K562 (cell line): ENCODE data around the gene ATP7B. TPM values are rescaled to one million over a fixed set of nuclear protein-coding genes. Genes with fewer than 3 reads are reported as not detected.

Experiments
- CREB1 ChIP-seq, 2 experiments: sonication (generic) in 1 of 2; formaldehyde crosslinking in 1 of 2; IDR thresholded peaks; 2 replicates each; pipeline versions ENCODE4 v1.6.1 to v1.8.0; 2012 to 2022; ENCODE audit warnings: inconsistent platforms in 1 of 2, mild to moderate bottlenecking in 1 of 2, missing genetic modification reagents in 1 of 2, moderate library complexity in 1 of 2
- CREM ChIP-seq: IDR thresholded peaks from 2 replicates; pipeline ENCODE4 v1.6.1; 2014; ENCODE audit warnings: antibody characterized with exemption, low read depth
- FOS ChIP-seq: IDR thresholded peaks from 3 replicates; pipeline ENCODE4 v1.6.1; 2011; ENCODE audit not compliant: insufficient read length; ENCODE audit errors: extremely low read depth
- GATAD2A ChIP-seq: fragments of 450-650 bp; IDR thresholded peaks from 2 replicates; pipeline ENCODE4 v1.6.1; 2017
- HCFC1 ChIP-seq: IDR thresholded peaks from 2 replicates; pipeline ENCODE4 v1.6.1; 2012; ENCODE audit warnings: low read depth, low read length, improper control_type of control experiment
- HNRNPL ChIP-seq: fragments of 200-400 bp; formaldehyde crosslinking; IDR thresholded peaks from 2 replicates; pipeline ENCODE4 v1.6.1; 2017; ENCODE audit warnings: low read depth, mild to moderate bottlenecking, low read length
- HNRNPLL ChIP-seq: fragments of 200-400 bp; formaldehyde crosslinking; IDR thresholded peaks from 2 replicates; pipeline ENCODE4 v1.6.1; 2017; ENCODE audit warnings: low read length, low read depth, mild to moderate bottlenecking; ENCODE audit not compliant: poor library complexity, severe bottlenecking
- PHF20 ChIP-seq: fragments of 450-650 bp; IDR thresholded peaks from 2 replicates; pipeline ENCODE4 v1.6.1; 2018; ENCODE audit not compliant: partially characterized antibody
- RFX5 ChIP-seq: IDR thresholded peaks from 2 replicates; pipeline ENCODE4 v1.6.1; 2011; ENCODE audit warnings: low read depth, mild to moderate bottlenecking, improper control_type of control experiment, low read length
- SAFB ChIP-seq: fragments of 200-400 bp; formaldehyde crosslinking; IDR thresholded peaks from 2 replicates; pipeline ENCODE4 v1.6.1; 2017; ENCODE audit warnings: low read depth, low read length, borderline replicate concordance
- SREBF2 ChIP-seq: sonication (generic); formaldehyde crosslinking; IDR thresholded peaks from 2 replicates; pipeline ENCODE4 v1.4.0; 2020; ENCODE audit warnings: mild to moderate bottlenecking, missing genetic modification reagents
- TAF15 ChIP-seq: fragments of 200-400 bp; formaldehyde crosslinking; IDR thresholded peaks from 2 replicates; pipeline ENCODE4 v1.6.1; 2017; ENCODE audit warnings: mild to moderate bottlenecking, low read depth, low read length, moderate library complexity
- ZBTB1 ChIP-seq: sonication (generic); formaldehyde crosslinking; IDR thresholded peaks from 2 replicates; pipeline ENCODE4 v1.8.1; 2023; ENCODE audit warnings: missing genetic modification reagents, low read depth, mild to moderate bottlenecking, borderline replicate concordance
- ZNF217 ChIP-seq: sonication (generic); formaldehyde crosslinking; IDR thresholded peaks from 2 replicates; pipeline ENCODE4 v1.8.0; 2022; ENCODE audit warnings: mild to moderate bottlenecking, missing genetic modification reagents
- ZNF408 ChIP-seq: fragments of 250-450 bp; sonication (Bioruptor Pico); IDR thresholded peaks from 2 replicates; pipeline ENCODE4 v1.4.0; 2020; ENCODE audit warnings: low read depth, mild to moderate bottlenecking, moderate library complexity
- polyA plus RNA-seq, 8 experiments: library from polyadenylated mRNA; depleted of rRNA in 4 of 8; stranded (reverse) in 5 of 8; unstranded in 3 of 8; fragments of >200 nt; fragmentation: Nextera tagmentation in 2 of 8; fragmentation: Illumina TruSeq in 1 of 8; extraction: Ambion mirVana in 2 of 8; extraction: Trizol in 1 of 8; gene quantifications; 2 replicates each; pipeline versions ENCODE4 v1.2.1 to v1.2.3, GENCODE V29; 2011 to 2014; ENCODE audit warnings: inconsistent platforms in 1 of 8, missing spikeins in 1 of 8
- total RNA-seq, 7 experiments: library from RNA; depleted of rRNA in 6 of 7; stranded (reverse); fragments of >200 nt in 6 of 7; fragmentation: Illumina TruSeq in 2 of 7; extraction: Trizol in 2 of 7; gene quantifications; 2 replicates each; pipeline versions ENCODE4 v1.2.1 to v1.2.3, GENCODE V29; 2011 to 2021; ENCODE audit warnings: low replicate concordance in 1 of 7
- TF ChIP-seq, protein P1 (sequence below): fragments of 450-650 bp; IDR thresholded peaks from 2 replicates; pipeline ENCODE4 v1.7.0; 2016; ENCODE audit warnings: borderline replicate concordance
- TF ChIP-seq, protein P2 (sequence below): fragments of 450-650 bp; IDR thresholded peaks from 2 replicates; pipeline ENCODE4 v1.6.1; 2014; ENCODE audit warnings: low read depth, mild to moderate bottlenecking, moderate library complexity, borderline replicate concordance

ATP7B gene
- total and polyA plus RNA-seq, 9 of the 15 experiments (the other 6 are each of a cell fraction or from before 2014, with no cell fraction given) = 1.1 to 20.4 (median 8.5) TPM

DNA sequence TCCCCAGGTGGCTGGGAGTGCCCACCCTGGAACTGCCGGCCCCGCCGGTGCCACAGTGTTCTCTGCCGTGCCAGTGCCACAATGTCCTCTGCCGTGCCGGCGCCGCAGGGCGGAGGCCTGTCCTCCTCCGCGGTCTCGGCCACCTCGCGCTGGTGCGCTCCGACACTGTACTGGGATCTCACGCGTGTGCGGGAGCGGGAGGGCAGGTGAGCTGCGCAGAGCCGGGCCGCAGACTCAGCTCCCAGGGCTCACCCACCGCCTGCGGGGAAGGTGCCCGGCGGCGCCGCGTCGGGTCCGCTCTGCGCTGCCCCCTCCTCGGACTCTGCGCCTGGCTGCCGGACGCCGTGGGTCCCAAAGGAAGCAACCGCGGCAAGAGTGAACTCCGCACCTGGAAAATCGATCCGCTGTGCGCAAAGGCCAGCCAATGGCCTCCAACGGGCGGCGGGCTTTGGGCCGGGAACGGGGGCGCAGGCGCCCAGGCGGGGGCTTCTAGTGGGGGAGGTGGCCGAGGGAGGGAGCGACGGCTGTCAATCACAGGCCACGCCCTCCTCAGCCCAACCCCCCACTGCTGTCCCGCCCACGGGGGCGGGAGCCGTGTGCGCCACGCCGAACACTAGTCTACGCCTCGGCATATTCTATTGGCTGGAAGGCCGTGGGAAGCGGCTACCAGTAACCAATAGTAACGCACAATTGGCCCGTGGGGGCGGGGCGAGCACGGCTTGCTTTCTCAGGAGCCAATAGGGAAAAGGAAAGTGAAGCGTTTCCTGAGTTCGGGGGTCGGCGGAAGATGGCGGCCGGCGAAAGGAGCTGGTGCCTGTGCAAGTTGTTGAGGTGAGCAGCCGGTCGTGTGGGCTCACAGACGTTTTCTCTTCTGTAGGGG is 622 bp upstream of the ATP7B start, which contains the start of gene ALG11 (continued):
- TF ChIP-seq, protein P1, sequence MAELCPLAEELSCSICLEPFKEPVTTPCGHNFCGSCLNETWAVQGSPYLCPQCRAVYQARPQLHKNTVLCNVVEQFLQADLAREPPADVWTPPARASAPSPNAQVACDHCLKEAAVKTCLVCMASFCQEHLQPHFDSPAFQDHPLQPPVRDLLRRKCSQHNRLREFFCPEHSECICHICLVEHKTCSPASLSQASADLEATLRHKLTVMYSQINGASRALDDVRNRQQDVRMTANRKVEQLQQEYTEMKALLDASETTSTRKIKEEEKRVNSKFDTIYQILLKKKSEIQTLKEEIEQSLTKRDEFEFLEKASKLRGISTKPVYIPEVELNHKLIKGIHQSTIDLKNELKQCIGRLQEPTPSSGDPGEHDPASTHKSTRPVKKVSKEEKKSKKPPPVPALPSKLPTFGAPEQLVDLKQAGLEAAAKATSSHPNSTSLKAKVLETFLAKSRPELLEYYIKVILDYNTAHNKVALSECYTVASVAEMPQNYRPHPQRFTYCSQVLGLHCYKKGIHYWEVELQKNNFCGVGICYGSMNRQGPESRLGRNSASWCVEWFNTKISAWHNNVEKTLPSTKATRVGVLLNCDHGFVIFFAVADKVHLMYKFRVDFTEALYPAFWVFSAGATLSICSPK = no peak
- TF ChIP-seq RFX5 (no peak), ZBTB1 (CRISPR knock-in tag) (no peak), CREM (peak; percentile 65; the same call in 1 of the 2 replicates), ZNF217 (CRISPR knock-in tag) (no peak), HNRNPL (peak; percentile 80), PHF20 (peak; percentile 76), HCFC1 (no peak), CREB1 (IDR thresholded peaks at IDR 0.05) (peak; percentile 52), CREB1 (CRISPR knock-in tag; IDR thresholded peaks at IDR 0.05) (no peak), ZNF408 (no peak), SAFB (peak; percentile 88), GATAD2A (0 out of 2 replicates have a peak, but pooled peaks have one; percentile 43), HNRNPLL (no peak), SREBF2 (no peak), TAF15 (no peak), FOS (peak; percentile 88)
- TF ChIP-seq, protein P2, sequence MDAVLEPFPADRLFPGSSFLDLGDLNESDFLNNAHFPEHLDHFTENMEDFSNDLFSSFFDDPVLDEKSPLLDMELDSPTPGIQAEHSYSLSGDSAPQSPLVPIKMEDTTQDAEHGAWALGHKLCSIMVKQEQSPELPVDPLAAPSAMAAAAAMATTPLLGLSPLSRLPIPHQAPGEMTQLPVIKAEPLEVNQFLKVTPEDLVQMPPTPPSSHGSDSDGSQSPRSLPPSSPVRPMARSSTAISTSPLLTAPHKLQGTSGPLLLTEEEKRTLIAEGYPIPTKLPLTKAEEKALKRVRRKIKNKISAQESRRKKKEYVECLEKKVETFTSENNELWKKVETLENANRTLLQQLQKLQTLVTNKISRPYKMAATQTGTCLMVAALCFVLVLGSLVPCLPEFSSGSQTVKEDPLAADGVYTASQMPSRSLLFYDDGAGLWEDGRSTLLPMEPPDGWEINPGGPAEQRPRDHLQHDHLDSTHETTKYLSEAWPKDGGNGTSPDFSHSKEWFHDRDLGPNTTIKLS = peak; percentile 77; the same call in 1 of the 2 replicates
